HG02884 (cell line): ENCODE data around the gene VWA7.

Experiments used
- ATAC-seq: cut with Tn5 transposase; IDR thresholded peaks from one replicate; pipeline ENCODE4 v1.9.1; 2021; ENCODE audit warnings: mild to moderate bottlenecking, moderate library complexity; ENCODE audit not compliant: unreplicated experiment

Gene VWA7

GRCh38 chr6:31732029-31732428 lies 45.1 kb downstream of the VWA7 start:
- no peak for ATAC-seq

GRCh38 chr6:31730631-31731086 lies 46.5 kb downstream of the VWA7 start:
- ATAC-seq = no peak

- no peak for ATAC-seq
Measured at GRCh38 chr6:31729979-31730630, 47.0 kb downstream of the VWA7 start.

- ATAC-seq = no peak
Measured at GRCh38 chr6:31729515-31729978, 47.6 kb downstream of the VWA7 start.

GRCh38 chr6:31728767-31729514 lies 48.2 kb downstream of the VWA7 start, which contains the start of gene DDAH2:
TSS of gene DDAH2 (minus strand) at chr6:31729299. CDS start at chr6:31729161, 138 bp downstream.
- no peak for ATAC-seq

GRCh38 chr6:31727717-31728671 lies 49.1 kb downstream of the VWA7 start:
- ATAC-seq = no peak

GRCh38 chr6:31727034-31727716 lies 50.0 kb downstream of the VWA7 start:
- no peak for ATAC-seq

- no peak for ATAC-seq
Measured at GRCh38 chr6:31725502-31726350, 51.4 kb downstream of the VWA7 start.

GRCh38 chr6:31723980-31724691 lies 53.0 kb downstream of the VWA7 start:
- ATAC-seq = no peak

GRCh38 chr6:31723245-31723979 lies 53.7 kb downstream of the VWA7 start, which contains the start of gene MPIG6B:
TSS of gene MPIG6B (plus strand) at chr6:31723373. CDS start at chr6:31723384, 11 bp downstream.
- no peak for ATAC-seq

GRCh38 chr6:31722173-31722572 lies 55.0 kb downstream of the VWA7 start:
- ATAC-seq = no peak

- no peak for ATAC-seq
Measured at GRCh38 chr6:31721351-31722020, 55.6 kb downstream of the VWA7 start, which contains the start of gene LY6G6C. TSS of gene LY6G6C (minus strand) at chr6:31721746. CDS start at chr6:31721679, 67 bp downstream.

- ATAC-seq = no peak
Measured at GRCh38 chr6:31720196-31720770, 56.8 kb downstream of the VWA7 start.

- ATAC-seq = no peak
Measured at GRCh38 chr6:31719001-31719400, 58.1 kb downstream of the VWA7 start.

GRCh38 chr6:31718265-31718664 lies 58.9 kb downstream of the VWA7 start:
- ATAC-seq = no peak

GRCh38 chr6:31717499-31718222 lies 59.5 kb downstream of the VWA7 start:
- no peak for ATAC-seq
